Measurements from ENCODE around the gene ZNF296. TPM values are rescaled to one million over a fixed set of nuclear protein-coding genes. Genes with fewer than 3 reads are reported as not detected.

Gene ZNF296
- total and polyA plus RNA-seq, 2 of the 8 experiments (the other 6 are each of a cell fraction or from before 2014, with no cell fraction given): 2.7 to 7.5 TPM

GRCh38 chr19:45107621-45108150 is 31.4 kb upstream of the ZNF296 start:
- Histone ChIP-seq H4K20me1 (replicated peaks in 1 of 2; ENCODE audit: control insufficient read depth in 1 of 2, insufficient read depth in 2 of 2, low read length in 2 of 2) (peaks cover 26 to 33% of the 10 kb centered on the region in 2 experiments), H3K4me3 (ENCODE audit: extremely low read depth in 1 of 4, insufficient read depth in 2 of 4, low read depth in 3 of 4, low read length in 4 of 4) (no peak overlapping the region), H3K27me3 (replicated peaks in 1 of 4; ENCODE audit: control insufficient read depth in 3 of 4, extremely low read depth in 1 of 4, insufficient read depth in 3 of 4, low read length in 3 of 4) (no peaks in the 10 kb centered on the region), H4K8ac (ENCODE audit: extremely low read depth, insufficient read depth, low read length) (no peak overlapping the region), H2BK15ac (ENCODE audit: low read length) (no peak overlapping the region), H2BK12ac (ENCODE audit: low read depth, low read length) (no peak overlapping the region), H3K36me3 (ENCODE audit: control insufficient read depth in 2 of 4, insufficient read depth in 4 of 4, low read length in 3 of 4) (no peaks in the 10 kb centered on the region), H3K18ac (ENCODE audit: extremely low read depth, low read length) (no peak overlapping the region), H3K9me3 (ENCODE audit: insufficient read depth in 2 of 2, low read depth in 1 of 2, low read length in 1 of 2) (no peaks in the 10 kb centered on the region), H2AK5ac (ENCODE audit: low read depth, low read length) (no peak overlapping the region), H3K56ac (replicated peaks; ENCODE audit: insufficient read length, low read depth, low read length) (no peak overlapping the region), H4K91ac (replicated peaks; ENCODE audit: insufficient read length, low read length) (no peak overlapping the region), H4K5ac (ENCODE audit: insufficient read length, low read depth, low read length) (no peak overlapping the region), H3K23me2 (ENCODE audit: low read depth, low read length) (no peaks in the 10 kb centered on the region), H2BK120ac (replicated peaks; ENCODE audit: low read depth, low read length) (no peak overlapping the region), H2BK20ac (ENCODE audit: low read length) (no peak overlapping the region), H3K4ac (replicated peaks; ENCODE audit: insufficient read length, low read depth, low read length) (no peak overlapping the region), H2AFZ (ENCODE audit: low read length) (no peak overlapping the region), H3K14ac (ENCODE audit: insufficient read length) (no peak overlapping the region), H3K27ac (ENCODE audit: low read depth, low read length) (no peak overlapping the region), H3K4me1 (replicated peaks in 1 of 4; ENCODE audit: control insufficient read depth in 3 of 4, insufficient read depth in 4 of 4, low read length in 3 of 4) (peaks cover 0 to 13% (median 5%) of the 10 kb centered on the region in 4 experiments; a peak in 5 of 7 replicates), H3K23ac (ENCODE audit: insufficient read length) (no peak overlapping the region), H3K79me2 (ENCODE audit: control insufficient read depth in 1 of 2, insufficient read depth in 2 of 2, low read length in 2 of 2) (peaks cover 6 to 86% of the 10 kb centered on the region in 2 experiments), H3K79me1 (ENCODE audit: low read depth, low read length) (peaks cover 40% of the 10 kb centered on the region), H3K4me2 (ENCODE audit: insufficient read depth in 1 of 2, low read depth in 2 of 2, low read length in 2 of 2) (no peak overlapping the region), H2BK5ac (ENCODE audit: low read depth, low read length) (no peak overlapping the region), H3K9ac (replicated peaks in 1 of 4; ENCODE audit: extremely low read depth in 1 of 4, low read depth in 3 of 4, low read length in 3 of 4) (no peak overlapping the region)
- CTCF ChIA-PET (ENCODE audit: partially characterized antibody): interaction anchor here (0.9 to 3.9 kb wide), 4 partner anchors 11 to 17 kb away, joined by 3 to 19 read pairs (median 6); partner anchors contain the start of gene PPP1R37
- FAIRE-seq: no peak
- 89% methylated on average over 12 of the region's 12 CpGs; no CpG with 5 or more reads in 1 of the 2 experiments for WGBS, 2 experiments (ENCODE audit: extremely low coverage in 1 of 2, insufficient coverage in 1 of 2, insufficient read length in 1 of 2, insufficient replicate concordance in 2 of 2, low coverage in 1 of 2, low lambda C conversion rate in 2 of 2, missing lambda C conversion rate in 1 of 2)
- no peak for DNase-seq (ENCODE audit: low read depth in 1 of 2, low spot score in 2 of 2)
- POLR2A ChIA-PET (ENCODE audit: partially characterized antibody): interaction anchor here (1.0 to 6.2 kb wide), 2 partner anchors 9 to 29 kb away, joined by 3 to 30 read pairs; partner anchors contain the start of gene GEMIN7
- no peak for TF ChIP-seq HDAC2 (IDR thresholded peaks at IDR 0.05; ENCODE audit: borderline replicate concordance in 1 of 2, low read depth in 2 of 2, low read length in 2 of 2)
- no peak for TF ChIP-seq CREB1 (IDR thresholded peaks at IDR 0.05)
- no peak for TF ChIP-seq MAFK (IDR thresholded peaks at IDR 0.05; ENCODE audit: low read depth, low read length)
- no peak for TF ChIP-seq CBX5 (IDR thresholded peaks at IDR 0.05; ENCODE audit: low read depth, low read length)
- TF ChIP-seq TCF12 (IDR thresholded peaks at IDR 0.05; ENCODE audit: low read depth, low read length): no peak

Data from H1 (cell line).